Neutrophil (primary cell): Measurements from ENCODE around the gene ZACN.

Source experiments
- H3K27ac ChIP-seq: fragments of 200-600 bp; sonication (generic); 2 replicates; pipeline ENCODE4 v1.5.1; 2016; ENCODE audit warnings: mild to moderate bottlenecking, moderate library complexity
- H3K27me3 ChIP-seq: fragments of 200-600 bp; sonication (generic); 2 replicates; pipeline ENCODE4 v1.6.0; 2016; ENCODE audit warnings: mild to moderate bottlenecking
- H3K36me3 ChIP-seq: fragments of 200-600 bp; sonication (generic); 2 replicates; pipeline ENCODE4 v1.5.1; 2017
- H3K4me1 ChIP-seq, 2 experiments: fragments of 200-600 bp in 1 of 2; sonication (generic) in 1 of 2; 1 replicate in 1 of 2; 2 replicates in 1 of 2; pipeline versions ENCODE4 v1.5.1 to v1.6.1; 2013 to 2016; ENCODE audit warnings: low read depth in 1 of 2, low read length in 1 of 2, mild to moderate bottlenecking in 1 of 2, moderate library complexity in 1 of 2; ENCODE audit not compliant: control insufficient read depth in 1 of 2, insufficient read depth in 1 of 2
- H3K4me3 ChIP-seq, 2 experiments: fragments of 200-600 bp in 1 of 2; sonication (generic) in 1 of 2; 1 replicate in 1 of 2; 2 replicates in 1 of 2; pipeline ENCODE4 v1.5.1; 2013 to 2016; ENCODE audit warnings: low read depth in 1 of 2, low read length in 1 of 2, mild to moderate bottlenecking in 1 of 2, moderate library complexity in 1 of 2
- H3K9me3 ChIP-seq: fragments of 200-600 bp; sonication (generic); 2 replicates; pipeline ENCODE4 v1.5.1; 2016
- CTCF ChIP-seq: fragments of 200-600 bp; sonication (generic); IDR thresholded peaks from 2 replicates; pipeline ENCODE4 v1.5.1; 2016; ENCODE audit warnings: antibody characterized with exemption

ZACN gene

DNA sequence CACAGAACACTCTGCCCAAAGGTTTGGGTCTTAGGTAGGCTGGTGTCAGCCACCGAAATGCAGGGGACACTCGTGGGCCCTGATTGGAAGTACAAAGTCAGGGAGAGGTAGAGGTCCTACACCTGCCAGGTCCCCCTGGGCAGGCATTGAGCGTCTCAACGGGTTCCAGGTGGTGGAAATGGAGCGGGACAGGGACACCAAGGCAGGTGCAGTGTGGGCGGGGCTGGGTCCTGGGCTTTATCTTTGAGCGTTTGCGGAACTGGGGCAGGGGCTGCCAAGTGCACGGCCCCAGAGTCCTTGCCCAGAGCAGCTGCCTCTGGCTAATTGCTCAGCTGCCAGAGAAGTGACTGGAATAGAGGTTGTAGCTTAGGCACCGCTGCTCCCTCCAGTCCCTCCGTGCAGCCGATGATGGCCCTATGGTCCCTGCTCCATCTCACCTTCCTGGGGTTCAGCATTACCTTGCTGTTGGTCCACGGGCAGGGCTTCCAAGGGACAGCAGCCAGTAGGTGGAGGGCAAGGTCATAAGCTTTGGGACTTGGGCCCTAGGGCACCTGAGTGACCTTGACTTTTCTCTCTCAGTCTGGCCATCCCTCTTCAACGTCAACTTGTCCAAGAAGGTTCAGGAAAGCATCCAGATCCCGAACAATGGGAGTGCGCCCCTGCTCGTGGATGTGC is at the start of gene ZACN:
Gene ZACN (plus strand): TSS at position 323 of the 675 bp plus-strand sequence. CDS start 83 bp downstream, at position 406.
- no peak for TF ChIP-seq CTCF
- Histone ChIP-seq H3K4me1 (peaks cover 43 to 46% of the 10 kb centered on the region in 2 experiments), H3K27ac (no peak within 1 kb of the TSS), H3K27me3 (peaks cover 69% of the 10 kb centered on the region), H3K9me3 (no peaks in the 10 kb centered on the region), H3K4me3 (no peak within 1 kb of the TSS), H3K36me3 (peaks cover 29% of the 10 kb centered on the region)

GRCh38 chr17:76032073-76032779 is 46.8 kb upstream of the ZACN start:
- no peak overlapping the region for H3K4me3 ChIP-seq
- H3K27ac ChIP-seq, result no peak overlapping the region
- TF ChIP-seq CTCF, result no peak
- H3K27me3 ChIP-seq, result peaks cover 44% of the 10 kb centered on the region
- H3K36me3 ChIP-seq, result no peaks in the 10 kb centered on the region
- H3K9me3 ChIP-seq, result no peaks in the 10 kb centered on the region
- H3K4me1 ChIP-seq, result no peaks in the 10 kb centered on the region

DNA sequence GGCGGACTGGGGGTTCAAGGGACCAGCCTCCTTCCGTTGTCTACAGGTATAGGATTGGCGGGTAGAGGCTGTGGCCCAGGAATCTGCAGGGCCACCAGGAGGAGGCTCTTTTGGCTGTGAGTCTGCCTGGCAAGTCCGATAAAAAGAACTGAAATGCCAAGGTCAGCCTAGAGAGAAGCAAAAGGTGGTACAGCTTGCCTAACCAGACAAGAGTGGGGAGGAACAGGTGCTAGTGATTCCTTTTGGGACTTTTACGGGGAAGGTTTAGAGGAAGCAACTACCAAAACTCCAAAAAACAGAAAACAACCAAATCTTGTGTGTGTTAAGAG is 46.2 kb upstream of the ZACN start:
- H3K4me3 ChIP-seq, result no peak overlapping the region
- no peak overlapping the region for H3K27ac ChIP-seq
- no peaks in the 10 kb centered on the region for H3K9me3 ChIP-seq
- H3K36me3 ChIP-seq, result peaks cover 2% of the 10 kb centered on the region
- no peaks in the 10 kb centered on the region for H3K4me1 ChIP-seq
- H3K27me3 ChIP-seq, result peaks cover 38% of the 10 kb centered on the region
- no peak for TF ChIP-seq CTCF

GRCh38 chr17:76033139-76033538 is 45.8 kb upstream of the ZACN start:
- no peak for TF ChIP-seq CTCF
- H3K27me3 ChIP-seq, result peaks cover 34% of the 10 kb centered on the region
- no peaks in the 10 kb centered on the region for H3K9me3 ChIP-seq
- no peak overlapping the region for H3K27ac ChIP-seq
- no peaks in the 10 kb centered on the region for H3K4me1 ChIP-seq
- H3K36me3 ChIP-seq, result peaks cover 6% of the 10 kb centered on the region
- H3K4me3 ChIP-seq, result no peak overlapping the region

DNA sequence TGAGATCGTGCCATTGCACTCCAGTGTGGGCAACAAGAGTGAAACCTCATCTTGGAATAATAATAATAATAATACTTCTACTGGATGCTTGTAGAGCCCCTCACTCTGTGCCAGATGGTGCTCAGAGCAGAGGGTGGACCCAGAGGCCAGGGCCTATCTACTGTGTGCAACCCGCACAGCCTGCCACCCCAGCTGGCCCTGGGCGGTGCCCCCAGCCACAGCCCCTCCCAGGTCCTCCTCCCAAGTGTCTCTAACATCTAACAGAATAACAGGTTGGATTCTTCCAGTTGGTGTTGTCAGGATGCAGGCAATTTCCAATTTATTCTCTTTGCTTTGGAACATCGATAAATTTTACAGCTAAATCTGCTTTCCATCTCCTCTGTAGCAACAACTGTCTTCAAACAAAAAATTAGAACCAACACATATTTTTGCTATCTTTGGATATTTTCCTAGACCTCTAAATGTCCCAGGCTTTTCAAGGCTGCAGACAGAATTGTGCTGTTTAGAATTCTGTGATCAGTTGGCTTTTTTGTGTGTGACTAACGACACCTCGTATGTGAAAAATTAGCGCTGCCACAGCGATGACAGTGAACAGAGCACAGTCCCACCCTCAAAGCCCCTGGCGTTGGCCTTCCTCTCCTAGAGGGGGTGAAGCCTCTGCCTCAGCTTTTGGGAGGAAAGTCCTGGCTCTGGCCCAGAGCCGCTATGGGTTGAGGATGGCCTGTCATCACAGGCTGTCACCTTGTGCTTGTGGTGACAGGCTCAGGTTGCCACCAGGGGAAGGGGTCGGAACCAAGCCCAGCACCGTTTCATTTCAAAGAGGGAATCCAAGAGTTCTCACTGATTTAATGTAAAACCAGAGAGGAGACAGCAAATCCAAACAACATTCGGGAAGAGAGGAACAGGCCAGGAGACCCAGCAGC is 44.3 kb upstream of the ZACN start:
- H3K36me3 ChIP-seq, result peaks cover 21% of the 10 kb centered on the region

More for the DNA sequence above, 44.3 kb upstream of the ZACN start:
- H3K4me3 ChIP-seq, result no peak overlapping the region
- no peaks in the 10 kb centered on the region for H3K9me3 ChIP-seq
- H3K27me3 ChIP-seq, result peaks cover 19% of the 10 kb centered on the region
- no peak overlapping the region for H3K27ac ChIP-seq
- no peaks in the 10 kb centered on the region for H3K4me1 ChIP-seq
- no peak for TF ChIP-seq CTCF
